GM21381 (cell line): ENCODE results near the gene MLLT6.
A peak's percentile ranks its signal among the peaks of the same experiment; 100 is the strongest.

Experiments
- ATAC-seq: cut with Tn5 transposase; IDR thresholded peaks from one replicate; pipeline ENCODE4 v1.9.1; 2021; ENCODE audit warnings: mild to moderate bottlenecking, moderate library complexity; ENCODE audit not compliant: unreplicated experiment

Gene MLLT6

DNA sequence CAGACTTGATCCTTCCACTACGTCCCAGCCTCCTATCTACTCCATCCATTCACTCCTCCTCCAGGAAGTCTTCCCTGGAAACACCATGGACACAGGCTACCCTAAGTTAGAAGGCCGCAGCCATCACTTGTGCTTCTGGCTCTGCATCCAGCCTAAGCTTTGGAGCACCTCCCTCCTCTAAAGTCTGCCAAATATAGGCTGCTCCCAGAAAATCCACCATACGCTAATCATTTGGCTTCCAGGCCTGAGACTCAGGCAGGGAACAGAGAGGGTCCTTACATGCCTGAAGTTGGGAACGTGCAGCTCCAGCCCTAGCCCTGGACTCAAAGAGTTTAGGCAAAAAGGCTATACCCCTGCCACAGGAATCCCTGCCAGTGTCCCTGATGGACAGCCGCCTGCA is 36.4 kb downstream of the MLLT6 start:
- no peak for ATAC-seq

DNA sequence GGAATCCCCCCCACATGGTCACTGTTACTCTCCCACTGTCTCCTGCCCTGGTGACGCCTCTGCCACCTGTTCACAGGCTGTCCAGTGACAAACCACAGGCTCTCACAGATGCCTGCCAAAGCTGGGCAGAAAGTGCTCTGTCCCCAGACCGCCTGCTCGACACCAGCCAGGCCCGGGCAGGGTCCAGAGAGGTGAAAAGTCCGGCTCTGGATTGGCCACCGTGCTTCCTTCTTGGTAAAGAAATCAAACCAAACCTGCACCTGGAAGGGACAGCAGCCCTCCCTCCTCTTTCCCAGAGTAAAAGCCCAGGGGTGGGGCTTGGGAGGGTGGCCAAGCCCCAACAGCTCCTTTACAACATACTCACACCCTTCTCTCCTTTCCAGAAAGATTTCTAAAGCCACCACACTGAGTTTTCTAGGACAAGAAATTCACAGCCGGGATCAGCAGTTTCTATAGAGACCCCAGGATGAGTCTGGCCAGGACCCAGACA is 36.9 kb downstream of the MLLT6 start:
- no peak for ATAC-seq

DNA sequence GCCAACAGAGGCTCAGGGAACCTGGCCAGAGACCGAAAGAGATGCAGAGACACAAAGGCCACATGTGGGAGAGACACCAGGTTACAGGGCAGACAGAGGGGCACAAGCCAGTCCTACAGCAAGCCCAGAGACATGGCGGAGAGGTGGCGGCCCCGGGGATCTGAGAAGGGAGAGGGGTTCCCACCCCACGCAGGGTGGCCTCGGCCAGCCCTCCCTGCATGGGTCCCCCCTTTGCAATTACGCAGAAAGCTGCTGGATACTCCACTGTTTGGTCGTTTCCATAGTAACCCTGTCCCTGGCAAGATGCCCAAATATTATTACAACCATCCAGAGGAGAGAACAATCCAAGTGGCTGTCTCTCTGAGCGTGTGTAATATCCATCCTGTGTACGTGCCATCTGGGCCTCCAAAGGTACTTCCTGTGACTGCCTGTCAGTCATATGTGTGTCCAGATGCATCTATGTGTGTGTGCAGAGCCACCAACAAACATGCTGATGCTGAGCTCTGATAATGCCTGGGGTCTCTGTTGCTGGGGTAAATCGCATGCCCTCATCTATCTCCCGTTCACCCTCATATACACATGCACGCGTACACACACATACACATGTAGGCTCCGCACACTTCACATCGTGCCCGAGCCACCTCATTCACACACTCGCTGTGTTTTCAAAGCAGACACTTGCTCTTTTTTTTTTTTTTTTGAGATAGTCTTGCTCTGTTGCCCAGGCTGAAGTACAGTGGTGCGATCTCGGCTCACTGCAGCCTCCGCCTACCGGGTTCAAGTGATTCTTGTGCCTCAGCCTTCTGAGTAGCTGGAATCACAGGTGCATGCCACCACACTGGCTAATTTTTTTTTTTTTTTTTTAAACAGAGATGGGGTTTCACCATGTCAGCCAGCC is 37.6 kb downstream of the MLLT6 start:
- ATAC-seq, result no peak

DNA sequence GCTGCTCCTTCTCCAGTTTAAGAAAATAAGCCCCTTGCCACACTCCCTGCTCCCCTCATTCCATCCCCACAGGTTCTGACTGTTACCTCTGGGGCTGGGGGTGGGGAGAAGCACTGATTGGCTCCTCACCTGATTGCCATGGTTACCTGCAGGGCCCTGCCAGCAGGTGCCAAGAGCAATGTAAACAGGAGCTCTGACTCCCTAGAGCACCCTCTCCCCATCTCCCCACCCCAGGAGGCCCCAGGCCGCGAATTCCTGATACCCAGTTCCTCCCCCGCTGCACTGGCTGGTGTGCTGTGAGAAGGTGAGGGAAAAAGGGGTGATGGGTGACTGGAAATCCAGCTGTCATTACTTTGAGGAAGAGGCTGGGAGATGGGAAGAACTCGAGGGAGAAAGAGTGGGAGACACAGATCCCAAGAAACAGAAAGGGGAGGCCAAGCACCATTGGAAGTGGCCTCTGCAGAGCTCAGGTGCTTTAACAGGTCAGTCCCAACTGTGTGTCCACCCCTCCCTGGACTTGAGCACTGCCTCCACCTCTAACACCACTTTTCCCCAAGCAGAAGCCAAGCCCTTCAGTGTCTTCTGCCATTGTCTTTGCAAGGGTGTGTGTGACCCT is 38.6 kb downstream of the MLLT6 start:
- ATAC-seq, result no peak

GRCh38 chr17:38745545-38745944 is 40.5 kb downstream of the MLLT6 start:
- ATAC-seq, result no peak

DNA sequence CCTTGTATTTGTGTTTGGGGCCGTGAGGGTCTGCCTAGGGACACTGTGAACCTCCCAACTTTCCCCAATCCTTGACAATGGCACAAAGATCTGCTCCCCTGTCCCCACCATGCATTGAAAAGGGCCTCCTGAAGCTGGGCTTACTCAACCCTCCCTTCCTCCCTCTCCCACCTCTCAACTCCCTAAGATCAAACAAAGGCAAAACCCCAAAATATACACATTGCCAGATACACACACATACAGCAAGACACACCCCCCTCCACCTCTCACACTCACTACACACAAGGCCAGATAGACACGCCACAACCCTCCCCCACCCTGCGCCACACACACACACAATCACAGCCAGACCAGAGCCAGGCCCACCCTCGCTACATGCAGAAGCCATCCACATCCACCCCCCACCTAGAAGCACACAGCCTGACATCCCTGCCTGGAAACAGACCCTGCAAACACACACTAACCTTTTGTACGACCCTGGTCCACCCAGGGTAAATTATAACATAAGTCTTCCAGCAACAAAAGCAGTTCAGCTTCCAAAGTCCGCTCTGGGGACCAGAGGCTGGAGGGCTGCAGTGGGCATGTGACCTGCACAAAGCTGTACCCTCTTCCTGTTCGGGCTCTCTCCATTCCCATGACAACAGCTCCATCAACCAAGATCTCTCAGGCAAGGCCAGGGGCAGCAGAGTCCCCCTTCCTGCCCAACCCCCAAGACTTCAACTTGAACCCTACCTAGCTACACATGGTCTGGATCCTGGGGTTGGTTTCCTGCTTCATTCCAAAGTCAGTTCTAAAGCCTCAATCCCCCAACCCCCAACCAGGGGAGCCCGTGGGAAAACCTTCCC is 41.2 kb downstream of the MLLT6 start:
- no peak for ATAC-seq

- ATAC-seq, result no peak
Observed at GRCh38 chr17:38746849-38747462, 41.9 kb downstream of the MLLT6 start.

- no peak for ATAC-seq
Observed at GRCh38 chr17:38747463-38748148, 42.5 kb downstream of the MLLT6 start.

DNA sequence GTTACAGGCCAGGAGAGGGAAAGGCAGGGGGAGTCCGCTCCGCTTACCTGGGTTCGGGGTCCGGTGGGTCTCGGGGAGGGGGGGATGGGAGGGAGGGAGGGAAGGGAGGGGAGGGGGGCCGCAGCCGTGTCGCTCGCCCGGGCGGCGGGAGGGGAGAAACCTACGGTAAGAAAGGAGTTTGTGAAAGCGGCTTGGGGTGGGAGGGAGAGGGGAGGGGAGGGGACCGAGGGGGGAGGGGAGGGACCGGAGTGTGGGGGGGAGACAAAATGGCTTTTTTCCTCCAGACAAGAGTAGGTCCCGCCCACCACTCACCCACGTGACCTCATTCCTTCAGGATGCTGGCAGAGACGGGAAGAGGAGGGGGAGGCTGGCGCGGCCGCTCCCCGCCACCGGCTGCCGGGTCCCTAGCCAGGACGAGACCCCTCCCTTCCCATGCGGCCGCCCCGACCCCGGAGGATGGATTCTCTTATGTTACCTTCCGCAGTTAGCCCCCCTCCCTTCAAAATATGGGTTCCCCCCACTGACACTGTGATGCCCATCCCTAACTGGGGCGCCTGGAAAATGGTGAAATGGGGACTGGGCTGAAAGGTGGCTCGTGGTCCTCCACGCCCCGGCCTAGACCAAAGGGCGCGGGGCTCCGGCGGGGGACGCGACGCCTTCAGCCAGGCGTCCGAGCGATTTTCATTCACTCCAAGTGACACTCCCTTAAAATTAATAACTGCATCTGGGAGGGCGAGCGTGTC is 43.2 kb downstream of the MLLT6 start, which contains the start of gene PCGF2:
Gene PCGF2 (minus strand): TSS at position 188 of the 743 bp plus-strand sequence. CDS start 7,934 bp downstream, outside the sequence.
- ATAC-seq, result no peak

DNA sequence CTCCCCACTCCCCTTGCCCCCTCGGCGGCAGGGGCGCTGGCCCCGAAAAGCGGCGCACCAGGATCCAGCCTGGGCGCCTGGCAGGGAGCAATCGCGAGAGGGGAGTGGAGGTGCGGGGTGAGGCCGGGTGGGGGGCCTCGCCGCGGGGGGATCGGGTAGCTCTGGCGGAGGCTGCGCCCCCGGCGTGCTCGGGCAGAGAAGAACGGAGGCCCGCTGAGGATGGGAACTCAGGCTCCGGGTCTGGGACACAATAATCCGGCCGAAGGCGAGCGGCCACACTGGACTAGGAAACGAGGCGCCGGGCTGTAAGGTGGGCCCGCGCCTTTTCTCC is 43.8 kb downstream of the MLLT6 start:
- ATAC-seq, result no peak

DNA sequence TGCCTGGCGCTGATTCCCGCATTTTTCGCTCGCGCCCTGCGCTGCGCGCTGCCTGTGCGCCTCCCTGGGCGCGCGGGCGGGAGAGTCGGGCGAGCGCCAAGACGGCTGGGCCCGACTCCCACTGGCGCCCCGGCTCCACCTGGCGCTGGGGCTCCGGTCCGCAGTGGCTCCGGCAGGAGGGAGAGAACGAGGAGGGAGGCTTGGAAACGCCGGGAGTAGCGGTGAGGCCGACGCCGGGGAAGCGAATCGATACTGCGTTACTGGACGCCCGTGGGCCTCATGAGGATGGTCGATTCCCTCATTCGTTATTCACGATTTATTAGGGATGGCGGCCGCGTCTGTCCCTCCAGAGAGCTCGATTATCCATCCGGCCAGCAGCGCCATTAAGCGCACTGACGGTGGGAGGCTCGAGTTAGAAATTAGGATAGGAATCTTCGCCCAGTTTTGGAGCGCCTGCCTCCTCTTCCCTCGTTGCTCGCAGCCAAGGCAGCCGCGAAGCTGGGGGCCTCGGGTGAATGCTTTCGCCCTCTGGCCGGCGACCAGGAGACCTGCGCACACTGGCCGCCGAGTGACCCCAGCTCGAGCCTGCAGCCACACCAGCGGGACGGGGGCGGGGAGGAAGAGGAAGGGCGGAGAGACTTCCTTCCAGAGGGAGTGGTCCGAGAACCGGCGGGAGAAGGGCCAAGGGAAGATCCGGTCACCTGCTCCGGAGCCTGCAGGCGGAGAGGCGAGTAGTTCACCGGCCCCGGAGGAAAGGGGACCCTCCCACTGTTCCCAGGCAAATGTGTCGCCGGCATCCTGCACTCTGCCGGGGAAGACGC is 44.4 kb downstream of the MLLT6 start:
- no peak for ATAC-seq

GRCh38 chr17:38750044-38750311 is 44.9 kb downstream of the MLLT6 start:
- no peak for ATAC-seq

- no peak for ATAC-seq
Observed at GRCh38 chr17:38750312-38751121, 45.4 kb downstream of the MLLT6 start.

GRCh38 chr17:38751144-38751807 is 46.2 kb downstream of the MLLT6 start:
- ATAC-seq, result no peak

DNA sequence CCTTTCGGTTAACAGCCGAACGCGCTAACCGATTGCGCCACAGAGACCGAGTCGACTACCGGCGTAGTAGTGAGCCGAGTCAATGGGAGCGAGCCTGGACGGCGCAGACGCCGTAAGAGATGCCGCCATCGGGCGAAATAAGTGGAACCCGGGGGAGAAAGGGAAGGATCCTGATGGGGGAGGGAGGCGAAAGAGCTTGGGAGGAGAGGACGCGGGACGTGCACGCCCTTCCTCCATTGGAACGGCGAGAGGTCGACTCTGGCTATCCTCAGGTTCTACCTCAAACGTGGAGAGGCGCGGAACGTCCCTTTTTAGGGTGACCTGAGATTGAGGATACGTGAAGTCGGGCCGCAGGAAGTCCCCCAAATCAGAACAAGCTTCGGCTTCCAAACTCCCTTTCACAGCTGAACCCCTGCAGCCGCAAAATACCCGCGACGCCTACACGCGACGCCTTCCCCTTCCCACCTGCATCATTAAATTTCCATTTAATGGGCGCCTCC is 46.8 kb downstream of the MLLT6 start:
- ATAC-seq, result peak; percentile 29

- ATAC-seq, result peak; percentile 82
Observed at GRCh38 chr17:38752308-38753070, 47.4 kb downstream of the MLLT6 start, which contains the start of gene PSMB3. Gene PSMB3, plus strand, starts transcription at chr17:38752741. Its CDS starts 86 bp downstream, at chr17:38752827.
